T-helper 9 cell (primary cell): ENCODE measurements around the gene TMEM184C.

Source experiments
- DNase-seq: peaks from one replicate; pipeline ENCODE4 v3.0.0-alpha.2; 2020

TMEM184C gene

GRCh38 chr4:147599769-147600168, 17.4 kb upstream of the TMEM184C start:
- no peak for DNase-seq

- DNase-seq = no peak
These were observed 11.7 kb upstream of the TMEM184C start for GRCh38 chr4:147605499-147605898.

GRCh38 chr4:147607471-147607870, 9.7 kb upstream of the TMEM184C start:
- no peak for DNase-seq

GRCh38 chr4:147610686-147611085, 6.5 kb upstream of the TMEM184C start:
- no peak for DNase-seq

GRCh38 chr4:147616849-147617172, 386 bp upstream of the TMEM184C start:
- DNase-seq = no peak

- no peak for DNase-seq
These were observed 869 bp downstream of the TMEM184C start for GRCh38 chr4:147617841-147618691.

GRCh38 chr4:147620315-147620714, 3.1 kb downstream of the TMEM184C start:
- no peak for DNase-seq

GRCh38 chr4:147625733-147626132, 8.5 kb downstream of the TMEM184C start:
- no peak for DNase-seq

- no peak for DNase-seq
These were observed 9.7 kb downstream of the TMEM184C start for GRCh38 chr4:147626903-147627302.

- no peak for DNase-seq
These were observed 11.2 kb downstream of the TMEM184C start for GRCh38 chr4:147628415-147628814.

GRCh38 chr4:147629783-147630730, 12.9 kb downstream of the TMEM184C start:
- DNase-seq = no peak

- no peak for DNase-seq
These were observed 15.9 kb downstream of the TMEM184C start for GRCh38 chr4:147633113-147633512.

GRCh38 chr4:147633643-147634042, 16.4 kb downstream of the TMEM184C start:
- no peak for DNase-seq

- no peak for DNase-seq
These were observed 18.2 kb downstream of the TMEM184C start for GRCh38 chr4:147635348-147635747.

GRCh38 chr4:147638365-147638764, 21.2 kb downstream of the TMEM184C start:
- DNase-seq = no peak

GRCh38 chr4:147638942-147639341, 21.7 kb downstream of the TMEM184C start:
- no peak for DNase-seq

- no peak for DNase-seq
These were observed 22.2 kb downstream of the TMEM184C start for GRCh38 chr4:147639388-147639787.

GRCh38 chr4:147640331-147640730, 23.1 kb downstream of the TMEM184C start:
- DNase-seq = no peak

- DNase-seq = no peak
These were observed 26.4 kb downstream of the TMEM184C start for GRCh38 chr4:147643616-147644015.

GRCh38 chr4:147644471-147644870, 27.3 kb downstream of the TMEM184C start:
- no peak for DNase-seq

GRCh38 chr4:147645099-147645498, 27.9 kb downstream of the TMEM184C start:
- no peak for DNase-seq

- DNase-seq = no peak
These were observed 31.5 kb downstream of the TMEM184C start for GRCh38 chr4:147648656-147649055.

GRCh38 chr4:147651563-147651962, 34.4 kb downstream of the TMEM184C start:
- no peak for DNase-seq

- no peak for DNase-seq
These were observed 38.4 kb downstream of the TMEM184C start for GRCh38 chr4:147655639-147656038.
